ENCODE data around the gene CENPA. TPM values are rescaled to one million over a fixed set of nuclear protein-coding genes. Genes with fewer than 3 reads are reported as not detected.
A peak's percentile ranks its signal among the peaks of the same experiment; 100 is the strongest.

The CENPA gene
- total RNA-seq, 1 experiment from 2014 or later: 38.4 TPM

DNA sequence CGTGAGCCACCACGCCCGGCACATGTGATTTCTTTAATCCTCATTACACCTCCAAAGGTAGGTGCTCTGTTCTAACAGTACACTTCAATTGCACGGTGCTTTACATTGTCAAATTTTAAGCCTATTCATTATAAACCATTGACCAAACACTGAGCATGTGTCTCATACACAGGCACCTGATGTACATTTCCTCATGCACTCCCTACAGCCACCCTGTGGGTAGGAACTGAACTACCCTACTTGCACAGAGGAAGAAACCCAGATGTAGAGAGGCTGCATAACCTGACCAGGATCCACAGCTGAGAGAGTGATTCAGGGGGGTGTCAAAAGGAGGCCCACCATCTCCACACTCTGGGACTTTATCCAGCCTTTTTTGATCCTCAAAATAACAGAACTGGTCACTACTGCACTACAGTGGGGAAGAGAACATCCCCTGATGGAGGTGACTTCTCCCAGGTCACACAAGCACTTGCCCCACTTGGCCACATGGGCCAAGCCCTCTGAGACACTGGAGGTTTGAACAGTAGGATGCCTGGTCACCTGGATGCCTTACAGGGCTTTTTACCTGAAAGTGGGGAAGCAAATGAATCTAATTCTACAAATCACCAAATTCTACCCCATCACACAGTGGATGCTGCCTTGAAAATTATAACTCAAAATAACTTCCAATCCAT, 55.2 kb downstream of the CENPA start:
- no peaks in the 10 kb centered on the region; the same call in 1 of the 2 replicates for H3K27me3 ChIP-seq (replicated peaks; ENCODE audit: control insufficient read depth, insufficient read depth, low read length)
- no peaks in the 10 kb centered on the region for H3K9me3 Mint-ChIP-seq (ENCODE audit: unreplicated experiment)
- intact Hi-C loops (cut with micrococcal nuclease; ENCODE audit: unreplicated experiment): no loop called here
- ChIA-PET POLR2A (interaction anchor here (0.8 kb wide), 1 partner anchor 311 kb away, joined by 3 read pairs; no protein-coding TSS in a partner anchor), CTCF (no interaction called here)
- H3K4me3 ChIP-seq (ENCODE audit: low read depth, low read length): no peak overlapping the region
- no peaks in the 10 kb centered on the region for H3K36me3 ChIP-seq (ENCODE audit: control insufficient read depth, insufficient read depth, low read length)
- peak in 1 of 2 experiments; percentile 17 for DNase-seq
- H3K4me1 Mint-ChIP-seq (ENCODE audit: low read depth, unreplicated experiment): no peaks in the 10 kb centered on the region
- H3K27ac Mint-ChIP-seq (ENCODE audit: unreplicated experiment): no peak overlapping the region
- TF ChIP-seq, protein P1, sequence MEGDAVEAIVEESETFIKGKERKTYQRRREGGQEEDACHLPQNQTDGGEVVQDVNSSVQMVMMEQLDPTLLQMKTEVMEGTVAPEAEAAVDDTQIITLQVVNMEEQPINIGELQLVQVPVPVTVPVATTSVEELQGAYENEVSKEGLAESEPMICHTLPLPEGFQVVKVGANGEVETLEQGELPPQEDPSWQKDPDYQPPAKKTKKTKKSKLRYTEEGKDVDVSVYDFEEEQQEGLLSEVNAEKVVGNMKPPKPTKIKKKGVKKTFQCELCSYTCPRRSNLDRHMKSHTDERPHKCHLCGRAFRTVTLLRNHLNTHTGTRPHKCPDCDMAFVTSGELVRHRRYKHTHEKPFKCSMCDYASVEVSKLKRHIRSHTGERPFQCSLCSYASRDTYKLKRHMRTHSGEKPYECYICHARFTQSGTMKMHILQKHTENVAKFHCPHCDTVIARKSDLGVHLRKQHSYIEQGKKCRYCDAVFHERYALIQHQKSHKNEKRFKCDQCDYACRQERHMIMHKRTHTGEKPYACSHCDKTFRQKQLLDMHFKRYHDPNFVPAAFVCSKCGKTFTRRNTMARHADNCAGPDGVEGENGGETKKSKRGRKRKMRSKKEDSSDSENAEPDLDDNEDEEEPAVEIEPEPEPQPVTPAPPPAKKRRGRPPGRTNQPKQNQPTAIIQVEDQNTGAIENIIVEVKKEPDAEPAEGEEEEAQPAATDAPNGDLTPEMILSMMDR (IDR thresholded peaks at IDR 0.05; ENCODE audit: insufficient read depth in 1 of 2, low read depth in 1 of 2, low read length in 1 of 2, severe bottlenecking in 1 of 2, unreplicated experiment in 1 of 2): peak; percentile 15 to 19
- H3K27me3 Mint-ChIP-seq (ENCODE audit: insufficient read depth, unreplicated experiment): peaks cover 19% of the 10 kb centered on the region
- no peaks in the 10 kb centered on the region for H3K4me1 ChIP-seq
- BruUV-seq (replicated peaks): no TSS peak
- H3K4me3 Mint-ChIP-seq (ENCODE audit: unreplicated experiment): no peak overlapping the region
- H3K9me3 ChIP-seq: peaks cover 5% of the 10 kb centered on the region; the same call in 1 of the 2 replicates
- H3K36me3 Mint-ChIP-seq (ENCODE audit: insufficient read depth, unreplicated experiment): no peaks in the 10 kb centered on the region

DNA sequence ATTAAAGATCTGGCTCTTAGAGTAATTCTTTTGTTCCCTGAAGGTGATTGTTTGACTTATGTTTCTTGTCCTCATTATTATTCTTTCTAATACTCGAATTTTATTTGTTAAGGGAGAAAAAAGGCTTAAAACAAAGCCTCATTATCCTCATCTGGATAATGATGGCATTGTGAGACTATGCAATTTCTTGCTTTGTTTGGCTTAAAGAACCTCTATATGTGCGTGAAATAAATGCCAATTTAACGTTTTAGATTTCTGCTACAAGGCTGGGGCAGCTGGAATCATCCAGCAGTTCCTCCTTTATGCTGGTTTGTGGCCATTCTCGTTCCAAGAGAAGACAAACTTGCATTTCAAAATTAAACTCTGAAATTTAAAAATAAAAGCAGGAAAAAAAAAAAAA, 57.2 kb downstream of the CENPA start:
- Mint-ChIP-seq H3K27ac (ENCODE audit: unreplicated experiment) (no peak overlapping the region), H3K9me3 (ENCODE audit: unreplicated experiment) (no peaks in the 10 kb centered on the region), H3K36me3 (ENCODE audit: insufficient read depth, unreplicated experiment) (no peaks in the 10 kb centered on the region), H3K4me3 (ENCODE audit: unreplicated experiment) (no peak overlapping the region), H3K27me3 (ENCODE audit: insufficient read depth, unreplicated experiment) (peaks cover 19% of the 10 kb centered on the region), H3K4me1 (ENCODE audit: low read depth, unreplicated experiment) (no peaks in the 10 kb centered on the region)
- Histone ChIP-seq H3K4me1 (peaks cover 5% of the 10 kb centered on the region; the same call in 1 of the 2 replicates), H3K27me3 (replicated peaks; ENCODE audit: control insufficient read depth, insufficient read depth, low read length) (no peaks in the 10 kb centered on the region; the same call in 1 of the 2 replicates), H3K4me3 (ENCODE audit: low read depth, low read length) (no peak overlapping the region), H3K36me3 (ENCODE audit: control insufficient read depth, insufficient read depth, low read length) (no peaks in the 10 kb centered on the region), H3K9me3 (peaks cover 5% of the 10 kb centered on the region; the same call in 1 of the 2 replicates)
- TF ChIP-seq, protein P1 (IDR thresholded peaks at IDR 0.05; ENCODE audit: insufficient read depth in 1 of 2, low read depth in 1 of 2, low read length in 1 of 2, severe bottlenecking in 1 of 2, unreplicated experiment in 1 of 2): no peak
- intact Hi-C loops (cut with micrococcal nuclease; ENCODE audit: unreplicated experiment): no loop called here
- POLR2A ChIA-PET: no interaction called here
- CTCF ChIA-PET: interaction anchor here (0.6 to 1.4 kb wide), 2 partner anchors 36 to 100 kb away, joined by 3 read pairs; no protein-coding TSS in a partner anchor
- BruUV-seq (replicated peaks): no TSS peak
- no peak for DNase-seq

Other genes with a start within 250 kb of the CENPA start
- not detected in 2 replicates for gene CIB4, start 144.7 kb upstream of the CENPA start, total RNA-seq (2022)
- gene KCNK3, start 93.3 kb upstream of the CENPA start, total RNA-seq (2022): 0.09 and 0.36 TPM in 2 replicates
- 44.1 and 45.7 TPM in 2 replicates for gene SLC35F6, start 21.8 kb upstream of the CENPA start, total RNA-seq (2022)
- gene DPYSL5, start 62.1 kb downstream of the CENPA start, total RNA-seq (2022): 0.74 and 2.4 TPM in 2 replicates
- 4.9 and 5.7 TPM in 2 replicates for gene MAPRE3, start 184.6 kb downstream of the CENPA start, total RNA-seq (2022)
- gene TMEM214, start 246.9 kb downstream of the CENPA start, total RNA-seq (2022): 85.0 and 85.4 TPM in 2 replicates